A673 (cell line): ENCODE measurements around the gene MVB12A. TPM values are rescaled to one million over a fixed set of nuclear protein-coding genes. Genes with fewer than 3 reads are reported as not detected.

Source experiments
- BruUV-seq: library from RNA; stranded (reverse); fragments of 400-500 nt; replicated peaks from 2 replicates; lab custom pipeline; 2021; lab: Mats Ljungman, UMichigan
- CTCF ChIA-PET: fragments of 300-600 bp; sonication (Branson Sonifier 250); formaldehyde crosslinking; loops from one replicate; lab custom pipeline; 2022; ENCODE audit warnings: antibody characterized with exemption; lab: Charles Lee
- POLR2A ChIA-PET: fragments of 300-600 bp; sonication (Branson Sonifier 250); formaldehyde crosslinking; loops from one replicate; lab custom pipeline; 2022; ENCODE audit warnings: antibody characterized with exemption; ENCODE audit not compliant: low non-redundant PET; lab: Charles Lee
- DNase-seq: peaks from one replicate; pipeline ENCODE4 v3.0.0-alpha.2; 2015; ENCODE audit warnings: low spot score
- H3K27ac ChIP-seq: fragments of 200-600 bp; sonication (generic); 2 replicates; pipeline ENCODE4 v1.5.1; 2016; ENCODE audit warnings: mixed run types, low read depth, mild to moderate bottlenecking, mixed read lengths, antibody characterized with exemption, low read length; ENCODE audit not compliant: poor library complexity, severe bottlenecking
- H3K27me3 ChIP-seq: fragments of 200-600 bp; sonication (generic); replicated peaks from 2 replicates; pipeline ENCODE4 v1.6.1; 2017; ENCODE audit warnings: mixed run types, low read depth, mild to moderate bottlenecking, mixed read lengths, antibody characterized with exemption, low read length; ENCODE audit not compliant: insufficient read depth, poor library complexity
- H3K36me3 ChIP-seq: fragments of 200-600 bp; sonication (generic); 2 replicates; pipeline ENCODE4 v1.6.1; 2016; ENCODE audit warnings: mixed run types, mild to moderate bottlenecking, mixed read lengths, antibody characterized with exemption, low read length; ENCODE audit not compliant: insufficient read depth, poor library complexity, severe bottlenecking
- H3K4me1 ChIP-seq: fragments of 200-600 bp; sonication (generic); 2 replicates; pipeline ENCODE4 v1.6.1; 2017; ENCODE audit warnings: mixed run types, mild to moderate bottlenecking, mixed read lengths, antibody characterized with exemption, low read length; ENCODE audit not compliant: insufficient read depth, poor library complexity, severe bottlenecking
- H3K4me3 ChIP-seq: fragments of 200-600 bp; sonication (generic); 2 replicates; pipeline ENCODE4 v1.5.1; 2016; ENCODE audit warnings: low read depth, mixed run types, mild to moderate bottlenecking, mixed read lengths, low read length; ENCODE audit not compliant: poor library complexity, severe bottlenecking
- H3K9me3 ChIP-seq: fragments of 200-600 bp; sonication (generic); 2 replicates; pipeline ENCODE4 v1.6.1; 2016; ENCODE audit warnings: mixed run types, low read depth, mild to moderate bottlenecking, mixed read lengths, antibody characterized with exemption, low read length; ENCODE audit not compliant: poor library complexity, severe bottlenecking
- EZH2 ChIP-seq: fragments of 200-600 bp; sonication (generic); IDR thresholded peaks from 2 replicates; pipeline ENCODE4 v1.6.1; 2017; ENCODE audit warnings: borderline replicate concordance, low read depth, mild to moderate bottlenecking, mixed read lengths, antibody characterized with exemption, low read length; ENCODE audit not compliant: poor library complexity, severe bottlenecking
- intact Hi-C: fragments of 100-400 bp; cut with micrococcal nuclease; formaldehyde crosslinking; loops from one replicate; pipeline ENCODE4 v1.10.0; 2022; ENCODE audit not compliant: unreplicated experiment
- total RNA-seq: library from RNA; stranded (reverse); gene quantifications from 2 replicates; pipeline ENCODE4 v1.2.3, GENCODE V29; 2021
- TF ChIP-seq, protein P1 (sequence below): fragments of 300-800, 200-600 bp; sonication (generic); conservative IDR thresholded peaks from 2 replicates; pipeline ENCODE4 v1.5.1; 2017; ENCODE audit warnings: low read depth, mild to moderate bottlenecking, antibody characterized with exemption, low read length, moderate library complexity, mixed read lengths

MVB12A gene
- total RNA-seq, 1 experiment from 2014 or later = 39.5 TPM

DNA sequence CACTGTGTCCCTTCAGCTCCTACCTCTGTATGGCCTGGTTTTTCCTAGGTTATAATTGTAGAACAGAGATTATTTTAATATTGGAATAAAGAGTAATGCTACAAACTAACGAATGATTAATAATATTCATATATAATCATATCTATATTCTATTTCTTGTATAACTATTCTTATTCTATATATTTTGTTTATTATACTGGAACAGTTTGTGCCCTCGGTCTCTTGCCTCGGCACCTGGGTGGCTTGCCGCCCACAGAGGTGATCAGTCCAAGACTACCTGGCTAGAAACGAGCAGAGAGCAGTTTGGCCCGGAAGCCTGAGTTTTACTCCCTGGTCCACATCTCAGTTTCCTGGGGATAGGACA, 46.6 kb downstream of the MVB12A start:
- BruUV-seq = no TSS peak
- POLR2A ChIA-PET = interaction anchor here (0.6 kb wide), 1 partner anchor 281 kb away, joined by 3 read pairs; no protein-coding TSS in a partner anchor
- intact Hi-C loops = loop anchor here (2.0 to 5.0 kb wide), 2 partner anchors 72 to 119 kb away; partner anchors contain the start of gene CCDC194
- Histone ChIP-seq H3K36me3 (no peaks in the 10 kb centered on the region), H3K9me3 (no peaks in the 10 kb centered on the region), H3K4me3 (no peak overlapping the region), H3K4me1 (peaks cover 8% of the 10 kb centered on the region), H3K27ac (no peak overlapping the region), H3K27me3 (no peaks in the 10 kb centered on the region)
- no peak for TF ChIP-seq EZH2
- TF ChIP-seq, protein P1, sequence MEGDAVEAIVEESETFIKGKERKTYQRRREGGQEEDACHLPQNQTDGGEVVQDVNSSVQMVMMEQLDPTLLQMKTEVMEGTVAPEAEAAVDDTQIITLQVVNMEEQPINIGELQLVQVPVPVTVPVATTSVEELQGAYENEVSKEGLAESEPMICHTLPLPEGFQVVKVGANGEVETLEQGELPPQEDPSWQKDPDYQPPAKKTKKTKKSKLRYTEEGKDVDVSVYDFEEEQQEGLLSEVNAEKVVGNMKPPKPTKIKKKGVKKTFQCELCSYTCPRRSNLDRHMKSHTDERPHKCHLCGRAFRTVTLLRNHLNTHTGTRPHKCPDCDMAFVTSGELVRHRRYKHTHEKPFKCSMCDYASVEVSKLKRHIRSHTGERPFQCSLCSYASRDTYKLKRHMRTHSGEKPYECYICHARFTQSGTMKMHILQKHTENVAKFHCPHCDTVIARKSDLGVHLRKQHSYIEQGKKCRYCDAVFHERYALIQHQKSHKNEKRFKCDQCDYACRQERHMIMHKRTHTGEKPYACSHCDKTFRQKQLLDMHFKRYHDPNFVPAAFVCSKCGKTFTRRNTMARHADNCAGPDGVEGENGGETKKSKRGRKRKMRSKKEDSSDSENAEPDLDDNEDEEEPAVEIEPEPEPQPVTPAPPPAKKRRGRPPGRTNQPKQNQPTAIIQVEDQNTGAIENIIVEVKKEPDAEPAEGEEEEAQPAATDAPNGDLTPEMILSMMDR = no peak
- CTCF ChIA-PET = interaction anchor here (0.6 to 2.1 kb wide), 3 partner anchors 12 to 73 kb away, joined by 3 to 5 read pairs (median 4); partner anchors contain the start of gene CCDC194
- no peak for DNase-seq

DNA sequence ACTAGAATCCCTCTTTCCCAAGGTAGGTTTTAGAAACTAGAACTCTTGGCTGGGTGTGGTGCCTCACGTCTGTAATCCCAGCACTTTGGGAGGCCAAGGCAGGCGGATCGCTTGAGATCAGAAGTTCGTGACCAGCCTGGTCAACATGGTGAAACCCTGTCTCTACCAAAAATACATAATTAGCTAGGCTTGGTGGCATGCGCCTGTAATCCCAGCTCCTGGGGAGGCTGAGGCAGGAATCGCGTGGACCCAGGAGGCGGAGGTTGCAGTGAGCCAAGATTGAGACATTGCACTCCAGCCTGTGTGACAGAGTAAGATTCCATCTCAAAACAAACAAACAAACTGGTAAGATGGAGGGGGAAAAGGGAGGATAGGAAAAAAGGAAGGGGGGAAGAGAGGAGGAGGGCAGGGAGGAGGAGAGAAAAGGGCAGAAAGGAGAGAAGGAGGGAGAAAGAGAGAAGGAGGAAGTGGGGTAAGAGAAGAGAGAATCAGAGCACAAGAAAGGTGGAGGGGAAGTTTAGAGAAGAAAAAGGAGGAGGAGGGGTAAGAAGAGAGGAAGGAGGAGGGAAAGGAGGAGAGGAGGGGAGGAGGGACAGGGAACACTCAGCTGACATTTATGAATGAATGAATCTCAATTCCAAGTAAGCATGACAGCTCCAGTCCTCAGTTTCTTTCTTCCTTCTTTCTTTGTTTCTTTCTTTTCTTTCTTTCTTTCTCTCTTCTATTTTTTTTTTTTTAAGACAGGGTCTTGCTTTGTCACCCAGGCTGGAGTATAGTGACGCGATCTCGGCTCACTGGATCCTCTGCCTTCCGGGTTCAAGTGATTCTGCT, 47.8 kb downstream of the MVB12A start:
- TF ChIP-seq, protein P1 = no peak
- no peak for TF ChIP-seq EZH2
- Histone ChIP-seq H3K9me3 (no peaks in the 10 kb centered on the region), H3K27me3 (no peaks in the 10 kb centered on the region), H3K36me3 (no peaks in the 10 kb centered on the region), H3K4me1 (peaks cover 8% of the 10 kb centered on the region), H3K4me3 (no peak overlapping the region), H3K27ac (no peak overlapping the region)
- BruUV-seq = no TSS peak
- ChIA-PET POLR2A (interaction anchor here (0.6 kb wide), 1 partner anchor 27 kb away, joined by 4 read pairs; no protein-coding TSS in a partner anchor), CTCF (interaction anchor here (0.8 kb wide), 1 partner anchor 13 kb away, joined by 3 read pairs; no protein-coding TSS in a partner anchor)
- no peak for DNase-seq
- intact Hi-C loops = loop anchor here (2.0 to 5.0 kb wide), 2 partner anchors 73 to 120 kb away; partner anchors contain the start of gene CCDC194

DNA sequence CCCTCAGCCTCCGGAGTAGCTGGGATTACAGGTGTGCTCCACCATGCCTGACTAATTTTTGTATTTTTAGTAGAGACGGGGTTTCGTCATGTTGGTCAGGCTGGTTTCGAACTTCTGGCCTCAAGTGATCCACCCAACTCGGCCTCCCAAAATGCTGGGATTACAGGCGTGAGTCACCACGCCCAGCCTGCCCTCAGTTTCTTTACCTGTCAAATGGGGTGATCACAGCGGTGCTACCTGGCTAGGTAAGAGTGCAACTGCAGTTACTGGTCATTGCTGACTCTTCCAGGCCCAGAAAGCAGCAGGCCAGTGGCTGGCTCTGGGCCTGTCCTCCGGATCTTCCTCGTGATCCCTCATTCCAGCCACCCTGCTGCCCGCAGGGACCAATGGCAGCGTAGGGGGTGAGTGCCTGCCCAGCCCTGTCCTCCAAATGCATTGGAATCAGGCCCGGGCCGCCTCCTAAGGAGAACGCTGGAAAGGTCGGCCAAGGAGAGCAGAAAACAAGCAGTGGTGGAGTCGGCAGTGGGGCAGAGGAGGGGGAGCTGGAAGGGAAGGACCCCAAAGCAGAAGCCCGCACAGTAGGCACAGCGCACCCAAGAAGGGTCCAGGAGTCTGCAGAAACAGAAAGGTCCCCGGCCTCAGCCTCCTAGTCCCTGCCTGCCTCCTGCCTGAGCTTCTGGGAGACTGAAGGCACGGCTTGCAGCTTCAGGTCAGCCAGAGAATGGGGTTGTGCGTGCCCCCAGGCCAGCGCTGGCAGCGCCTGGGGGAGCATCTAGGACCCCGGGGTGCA, 48.6 kb downstream of the MVB12A start:
- TF ChIP-seq, protein P1 = no peak
- no peak for TF ChIP-seq EZH2
- Histone ChIP-seq H3K4me1 (peaks cover 8% of the 10 kb centered on the region), H3K27ac (peak overlapping the region; percentile 63), H3K36me3 (no peaks in the 10 kb centered on the region), H3K9me3 (no peaks in the 10 kb centered on the region), H3K27me3 (no peaks in the 10 kb centered on the region), H3K4me3 (peak overlapping the region; percentile 84)
- POLR2A ChIA-PET = interaction anchor here (0.6 kb wide), 1 partner anchor 49 kb away, joined by 3 read pairs; the partner anchor contains the start of gene MVB12A
- BruUV-seq = no TSS peak
- intact Hi-C loops = loop anchor here (5.0 kb wide), 1 partner anchor 121 kb away; no protein-coding TSS in a partner anchor
- DNase-seq = no peak
- CTCF ChIA-PET = interaction anchor here (0.8 kb wide), 1 partner anchor 14 kb away, joined by 3 read pairs; no protein-coding TSS in a partner anchor
